Trophoblast cell (in vitro differentiated cells and primary cell): ENCODE results near the gene PRKAB2.

ENCODE experiments used
- DNase-seq, 2 donors: peaks; one replicate each; pipeline ENCODE4 v3.0.0-alpha.2; 2016
- H2AFZ ChIP-seq: 2 replicates; pipeline ENCODE4 v1.6.1; 2013; ENCODE audit warnings: low read length, moderate library complexity, mild to moderate bottlenecking; ENCODE audit not compliant: insufficient read depth, poor library complexity
- H2AK5ac ChIP-seq: 2 replicates; pipeline ENCODE4 v1.6.1; 2013; ENCODE audit warnings: mild to moderate bottlenecking, low read length
- H2BK120ac ChIP-seq: 2 replicates; pipeline ENCODE4 v1.6.1; 2013; ENCODE audit warnings: low read length, mild to moderate bottlenecking, moderate library complexity; ENCODE audit not compliant: insufficient read depth, poor library complexity
- H2BK12ac ChIP-seq: 2 replicates; pipeline ENCODE4 v1.6.1; 2013; ENCODE audit warnings: mild to moderate bottlenecking, low read length, moderate library complexity
- H2BK5ac ChIP-seq: 2 replicates; pipeline ENCODE4 v1.6.1; 2013; ENCODE audit warnings: low read length, low read depth, moderate library complexity, mild to moderate bottlenecking; ENCODE audit not compliant: poor library complexity
- H3K14ac ChIP-seq: 2 replicates; pipeline ENCODE4 v1.6.1; 2013; ENCODE audit warnings: mild to moderate bottlenecking, low read length
- H3K18ac ChIP-seq: 2 replicates; pipeline ENCODE4 v1.6.1; 2013; ENCODE audit warnings: mild to moderate bottlenecking, low read length
- H3K23ac ChIP-seq: 2 replicates; pipeline ENCODE4 v1.6.1; 2013; ENCODE audit warnings: low read length
- H3K27ac ChIP-seq: 2 replicates; pipeline ENCODE4 v1.5.1; 2013; ENCODE audit warnings: low read depth, mild to moderate bottlenecking, inconsistent platforms, low read length, moderate library complexity
- H3K27me3 ChIP-seq: 2 replicates; pipeline ENCODE4 v1.6.1; 2013; ENCODE audit warnings: inconsistent platforms, mild to moderate bottlenecking, low read length, moderate library complexity; ENCODE audit not compliant: insufficient read depth
- H3K36me3 ChIP-seq, 2 experiments: 1 replicate in 1 of 2; 2 replicates in 1 of 2; pipeline ENCODE4 v1.6.1; 2013; ENCODE audit warnings: low read length in 2 of 2, mild to moderate bottlenecking in 2 of 2, moderate library complexity in 1 of 2; ENCODE audit not compliant: insufficient read depth in 2 of 2, control insufficient read depth in 1 of 2
- H3K4ac ChIP-seq: 2 replicates; pipeline ENCODE4 v1.6.1; 2013; ENCODE audit warnings: low read depth, mild to moderate bottlenecking, low read length, moderate library complexity
- H3K4me1 ChIP-seq, 2 experiments: 1 replicate in 1 of 2; 2 replicates in 1 of 2; pipeline ENCODE4 v1.6.1; 2013; ENCODE audit warnings: low read length in 2 of 2, mild to moderate bottlenecking in 2 of 2, moderate library complexity in 1 of 2; ENCODE audit not compliant: insufficient read depth in 2 of 2, control insufficient read depth in 1 of 2
- H3K4me2 ChIP-seq: 2 replicates; pipeline ENCODE4 v1.6.1; 2013; ENCODE audit warnings: inconsistent platforms, mild to moderate bottlenecking, low read length, moderate library complexity
- H3K4me3 ChIP-seq: 2 replicates; pipeline ENCODE4 v1.5.1; 2013; ENCODE audit warnings: mild to moderate bottlenecking, low read depth, low read length, inconsistent platforms
- H3K79me1 ChIP-seq: one replicate; pipeline ENCODE4 v1.6.1; 2013; ENCODE audit warnings: low read length
- H3K79me2 ChIP-seq: 2 replicates; pipeline ENCODE4 v1.6.1; 2013; ENCODE audit warnings: low read length, mild to moderate bottlenecking; ENCODE audit not compliant: control insufficient read depth, insufficient read depth, poor library complexity
- H3K9ac ChIP-seq: 2 replicates; pipeline ENCODE4 v1.6.1; 2013; ENCODE audit warnings: mild to moderate bottlenecking, low read length
- H3K9me3 ChIP-seq: 2 replicates; pipeline ENCODE4 v1.6.1; 2013; ENCODE audit warnings: low read depth, mild to moderate bottlenecking, control low read depth, inconsistent platforms, low read length; ENCODE audit not compliant: insufficient read depth
- H4K12ac ChIP-seq: 2 replicates; pipeline ENCODE4 v1.6.1; 2013; ENCODE audit warnings: low read depth, mild to moderate bottlenecking, low read length, moderate library complexity
- H4K8ac ChIP-seq: 2 replicates; pipeline ENCODE4 v1.6.1; 2013; ENCODE audit warnings: low read depth, mild to moderate bottlenecking, low read length, moderate library complexity
- H4K91ac ChIP-seq: one replicate; pipeline ENCODE4 v1.6.1; 2013; ENCODE audit warnings: low read depth, mild to moderate bottlenecking, low read length, moderate library complexity
- WGBS: extraction: QIAGEN DNeasy Blood & Tissue Kit; methylation state at CpG from one replicate; pipeline ENCODE4 v1.1.7; 2013; ENCODE audit warnings: missing lambda C conversion rate; ENCODE audit not compliant: insufficient read length, insufficient coverage; ENCODE audit errors: extremely low coverage; 5-methylcytosine and 5-hydroxymethylcytosine counted together

PRKAB2 gene

DNA sequence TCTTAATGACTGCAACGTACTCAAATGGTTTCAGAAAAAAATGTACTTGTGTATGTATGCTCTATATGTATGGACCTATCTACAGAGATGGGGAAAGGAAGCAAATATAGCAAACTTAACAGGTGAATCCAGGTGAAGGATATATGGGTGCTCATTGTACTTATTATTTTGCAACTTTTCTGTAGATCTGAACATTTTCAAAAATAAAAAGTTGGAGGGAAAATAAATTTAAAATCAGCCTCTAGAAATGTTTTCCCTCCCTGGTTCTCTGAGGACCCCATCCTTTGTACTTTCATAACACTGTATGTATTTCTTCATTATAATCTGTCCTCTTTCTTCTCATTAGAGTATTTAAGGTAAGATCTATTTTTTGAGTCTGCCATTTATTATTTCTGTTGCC lies 34.9 kb upstream of the PRKAB2 start:
- WGBS, result no CpG with 5 or more reads among the region's 1 CpG
- H3K4me2 ChIP-seq, result no peak overlapping the region
- no peak overlapping the region for H4K8ac ChIP-seq
- H3K27ac ChIP-seq, result no peak overlapping the region
- H4K91ac ChIP-seq, result no peak overlapping the region
- no peaks in the 10 kb centered on the region for H3K79me2 ChIP-seq
- H2BK12ac ChIP-seq, result no peak overlapping the region
- H3K9ac ChIP-seq, result no peak overlapping the region
- no peaks in the 10 kb centered on the region for H3K79me1 ChIP-seq
- H2AK5ac ChIP-seq, result no peak overlapping the region
- H3K36me3 ChIP-seq, result no peaks in the 10 kb centered on the region
- peaks cover 0 to 3% of the 10 kb centered on the region in 2 experiments for H3K4me1 ChIP-seq
- H2BK5ac ChIP-seq, result no peak overlapping the region
- H3K23ac ChIP-seq, result no peak overlapping the region
- H3K27me3 ChIP-seq, result no peaks in the 10 kb centered on the region
- H3K4ac ChIP-seq, result no peak overlapping the region
- H2AFZ ChIP-seq, result no peak overlapping the region
- no peaks in the 10 kb centered on the region for H3K9me3 ChIP-seq
- no peak for DNase-seq
- no peak overlapping the region for H3K18ac ChIP-seq
- H3K14ac ChIP-seq, result no peak overlapping the region
- no peak overlapping the region for H3K4me3 ChIP-seq
- H2BK120ac ChIP-seq, result no peak overlapping the region
- no peak overlapping the region for H4K12ac ChIP-seq

GRCh38 chr1:147204080-147204479 lies 31.8 kb upstream of the PRKAB2 start:
- no peaks in the 10 kb centered on the region for H3K79me1 ChIP-seq
- no peak overlapping the region for H2BK12ac ChIP-seq
- H3K4me3 ChIP-seq, result no peak overlapping the region
- H2AFZ ChIP-seq, result no peak overlapping the region
- H3K14ac ChIP-seq, result no peak overlapping the region
- H2BK5ac ChIP-seq, result no peak overlapping the region
- H2AK5ac ChIP-seq, result no peak overlapping the region
- no peak overlapping the region for H3K4ac ChIP-seq
- no peak overlapping the region for H3K9ac ChIP-seq
- H3K4me1 ChIP-seq, result no peaks in the 10 kb centered on the region
- H4K12ac ChIP-seq, result no peak overlapping the region
- H3K23ac ChIP-seq, result no peak overlapping the region
- WGBS, result no CpG with 5 or more reads among the region's 3 CpGs
- H4K91ac ChIP-seq, result no peak overlapping the region
- H2BK120ac ChIP-seq, result no peak overlapping the region
- H3K27ac ChIP-seq, result no peak overlapping the region
- H3K4me2 ChIP-seq, result no peak overlapping the region
- H3K9me3 ChIP-seq, result no peaks in the 10 kb centered on the region
- H3K27me3 ChIP-seq, result no peaks in the 10 kb centered on the region
- H3K79me2 ChIP-seq, result no peaks in the 10 kb centered on the region
- no peak overlapping the region for H3K18ac ChIP-seq
- DNase-seq, result no peak
- no peaks in the 10 kb centered on the region for H3K36me3 ChIP-seq
- no peak overlapping the region for H4K8ac ChIP-seq

DNA sequence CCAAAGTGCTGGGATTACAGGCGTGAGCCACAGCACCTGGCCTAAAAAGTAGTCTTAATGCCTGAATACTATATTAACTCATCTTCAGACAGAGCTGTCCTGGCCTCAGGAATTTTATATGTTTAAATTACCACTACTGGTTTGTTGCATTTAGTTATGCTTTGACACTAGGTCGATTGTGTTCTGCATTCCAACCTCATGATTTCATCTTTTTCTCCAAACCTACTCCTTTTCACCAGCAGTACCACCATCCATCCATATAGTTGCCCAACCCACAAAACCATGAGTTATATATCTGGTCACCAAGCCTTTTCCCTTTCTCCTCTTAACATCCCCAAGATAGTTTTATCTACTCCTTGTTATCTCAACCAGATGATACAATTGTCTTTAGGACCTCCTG lies 30.3 kb upstream of the PRKAB2 start:
- H3K27me3 ChIP-seq, result no peaks in the 10 kb centered on the region
- no peak overlapping the region for H4K8ac ChIP-seq
- H3K4me1 ChIP-seq, result no peaks in the 10 kb centered on the region
- DNase-seq, result peak in 1 of 2 donors; percentile 41
- no peak overlapping the region for H3K4me3 ChIP-seq
- no peak overlapping the region for H3K4ac ChIP-seq
- no peak overlapping the region for H4K91ac ChIP-seq
- H2BK12ac ChIP-seq, result no peak overlapping the region
- no peak overlapping the region for H3K23ac ChIP-seq
- H2BK120ac ChIP-seq, result no peak overlapping the region
- H2BK5ac ChIP-seq, result no peak overlapping the region
- WGBS, result no CpG with 5 or more reads among the region's 2 CpGs
- H4K12ac ChIP-seq, result no peak overlapping the region
- no peak overlapping the region for H3K4me2 ChIP-seq
- H3K27ac ChIP-seq, result no peak overlapping the region
- H3K79me1 ChIP-seq, result no peaks in the 10 kb centered on the region
- H3K79me2 ChIP-seq, result no peaks in the 10 kb centered on the region
- H2AFZ ChIP-seq, result no peak overlapping the region
- H3K18ac ChIP-seq, result no peak overlapping the region
- no peak overlapping the region for H3K14ac ChIP-seq
- H3K9me3 ChIP-seq, result no peaks in the 10 kb centered on the region
- no peak overlapping the region for H2AK5ac ChIP-seq
- H3K36me3 ChIP-seq, result no peaks in the 10 kb centered on the region
- no peak overlapping the region for H3K9ac ChIP-seq

- Histone ChIP-seq H3K79me1 (no peaks in the 10 kb centered on the region), H3K9ac (no peak overlapping the region), H2BK5ac (no peak overlapping the region), H2BK120ac (no peak overlapping the region), H4K8ac (no peak overlapping the region), H3K9me3 (no peaks in the 10 kb centered on the region), H2BK12ac (no peak overlapping the region), H3K4me1 (no peaks in the 10 kb centered on the region), H3K23ac (no peak overlapping the region), H3K4me2 (no peak overlapping the region), H3K4ac (no peak overlapping the region), H2AFZ (no peak overlapping the region), H3K27ac (no peak overlapping the region), H3K4me3 (no peak overlapping the region), H3K14ac (no peak overlapping the region), H3K27me3 (no peaks in the 10 kb centered on the region), H3K18ac (no peak overlapping the region), H3K36me3 (no peaks in the 10 kb centered on the region), H4K91ac (no peak overlapping the region), H2AK5ac (no peak overlapping the region), H3K79me2 (no peaks in the 10 kb centered on the region), H4K12ac (no peak overlapping the region)
- WGBS, result no CpG with 5 or more reads among the region's 1 CpG
- no peak for DNase-seq
Observed at GRCh38 chr1:147201786-147202185, 29.5 kb upstream of the PRKAB2 start.
